ENCODE data around the gene MYBPC2. TPM values are rescaled to one million over a fixed set of nuclear protein-coding genes. Genes with fewer than 3 reads are reported as not detected.
A peak's percentile ranks its signal among the peaks of the same experiment; 100 is the strongest.

The MYBPC2 gene
- total RNA-seq, 1 donor from 2014 or later = not detected

DNA sequence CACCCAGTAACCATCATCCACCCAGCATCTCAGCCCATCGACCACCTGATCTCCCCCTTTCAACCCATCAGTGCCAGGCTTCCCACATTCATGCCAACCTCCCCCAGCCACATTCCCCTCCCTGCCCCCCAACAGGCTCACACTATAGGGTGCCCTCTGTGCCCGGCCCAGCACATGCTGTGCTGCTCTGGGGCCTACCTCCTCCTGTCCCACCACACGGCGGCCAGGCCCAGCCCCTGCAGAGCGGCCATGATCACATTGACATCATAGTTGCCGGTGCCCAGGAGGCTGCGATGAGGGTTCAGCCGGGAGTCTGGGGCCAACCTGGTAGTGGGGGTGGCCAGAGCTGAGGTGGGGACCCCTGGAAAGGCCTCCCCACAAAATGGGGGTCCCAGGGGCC, 74.7 kb downstream of the MYBPC2 start:
- Mint-ChIP-seq H3K4me1 (ENCODE audit: unreplicated experiment) (peaks cover 21% of the 10 kb centered on the region), H3K27me3 (ENCODE audit: unreplicated experiment) (no peaks in the 10 kb centered on the region), H3K9me3 (ENCODE audit: unreplicated experiment) (no peaks in the 10 kb centered on the region), H3K36me3 (ENCODE audit: unreplicated experiment) (peaks cover 3% of the 10 kb centered on the region), H3K27ac (ENCODE audit: unreplicated experiment) (no peak overlapping the region), H3K4me3 (ENCODE audit: unreplicated experiment) (no peak overlapping the region)
- TF ChIP-seq, protein P1, sequence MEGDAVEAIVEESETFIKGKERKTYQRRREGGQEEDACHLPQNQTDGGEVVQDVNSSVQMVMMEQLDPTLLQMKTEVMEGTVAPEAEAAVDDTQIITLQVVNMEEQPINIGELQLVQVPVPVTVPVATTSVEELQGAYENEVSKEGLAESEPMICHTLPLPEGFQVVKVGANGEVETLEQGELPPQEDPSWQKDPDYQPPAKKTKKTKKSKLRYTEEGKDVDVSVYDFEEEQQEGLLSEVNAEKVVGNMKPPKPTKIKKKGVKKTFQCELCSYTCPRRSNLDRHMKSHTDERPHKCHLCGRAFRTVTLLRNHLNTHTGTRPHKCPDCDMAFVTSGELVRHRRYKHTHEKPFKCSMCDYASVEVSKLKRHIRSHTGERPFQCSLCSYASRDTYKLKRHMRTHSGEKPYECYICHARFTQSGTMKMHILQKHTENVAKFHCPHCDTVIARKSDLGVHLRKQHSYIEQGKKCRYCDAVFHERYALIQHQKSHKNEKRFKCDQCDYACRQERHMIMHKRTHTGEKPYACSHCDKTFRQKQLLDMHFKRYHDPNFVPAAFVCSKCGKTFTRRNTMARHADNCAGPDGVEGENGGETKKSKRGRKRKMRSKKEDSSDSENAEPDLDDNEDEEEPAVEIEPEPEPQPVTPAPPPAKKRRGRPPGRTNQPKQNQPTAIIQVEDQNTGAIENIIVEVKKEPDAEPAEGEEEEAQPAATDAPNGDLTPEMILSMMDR (IDR thresholded peaks at IDR 0.05) = no peak
- DNase-seq (ENCODE audit: extremely low spot score, unreplicated experiment) = no peak

DNA sequence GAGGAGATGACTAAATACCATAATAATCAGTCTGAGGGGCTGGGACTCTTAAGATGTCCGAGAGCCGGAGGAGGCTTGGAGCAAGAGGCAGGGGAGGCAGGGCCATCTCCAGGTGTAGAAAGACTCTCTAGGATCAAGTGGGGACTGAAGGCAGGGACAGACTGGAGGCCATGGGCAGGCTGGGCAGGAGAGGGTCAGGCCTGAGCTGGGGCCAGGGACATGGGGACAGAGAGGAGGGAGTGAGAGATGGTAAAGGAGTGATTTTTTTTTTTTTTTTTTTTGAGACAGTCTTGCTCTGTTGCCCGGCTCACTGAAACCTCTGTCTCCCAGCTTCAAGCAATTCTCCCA, 76.1 kb downstream of the MYBPC2 start:
- Mint-ChIP-seq H3K9me3 (ENCODE audit: unreplicated experiment) (no peaks in the 10 kb centered on the region), H3K27ac (ENCODE audit: unreplicated experiment) (no peak overlapping the region), H3K4me3 (ENCODE audit: unreplicated experiment) (peak overlapping the region; percentile 19), H3K36me3 (ENCODE audit: unreplicated experiment) (peaks cover 3% of the 10 kb centered on the region), H3K27me3 (ENCODE audit: unreplicated experiment) (no peaks in the 10 kb centered on the region), H3K4me1 (ENCODE audit: unreplicated experiment) (peaks cover 21% of the 10 kb centered on the region)
- TF ChIP-seq, protein P1 (IDR thresholded peaks at IDR 0.05) = no peak
- no peak for DNase-seq (ENCODE audit: extremely low spot score, unreplicated experiment)

DNA sequence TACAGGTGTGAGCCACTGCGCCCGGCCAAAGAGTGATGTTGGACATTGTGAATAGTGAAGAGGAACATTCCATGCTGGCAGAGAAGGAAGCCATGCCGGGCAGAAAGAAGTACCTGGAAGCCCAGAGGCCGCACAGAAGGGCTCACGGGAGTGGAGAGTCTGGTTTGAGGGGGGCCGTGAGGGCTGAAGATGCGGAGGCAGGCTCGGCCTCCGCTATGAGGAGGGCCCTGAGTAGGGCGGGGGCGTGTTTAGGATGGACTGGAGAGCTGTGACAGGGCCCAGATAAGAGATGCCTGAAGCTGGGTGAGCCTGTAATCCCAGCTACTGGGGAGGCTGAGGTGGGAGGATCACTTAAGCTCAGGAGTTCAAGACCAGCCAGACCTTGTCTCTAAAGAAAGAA, 76.7 kb downstream of the MYBPC2 start:
- Mint-ChIP-seq H3K4me3 (ENCODE audit: unreplicated experiment) (peak overlapping the region; percentile 97), H3K9me3 (ENCODE audit: unreplicated experiment) (no peaks in the 10 kb centered on the region), H3K27ac (ENCODE audit: unreplicated experiment) (no peak overlapping the region), H3K4me1 (ENCODE audit: unreplicated experiment) (peaks cover 21% of the 10 kb centered on the region), H3K36me3 (ENCODE audit: unreplicated experiment) (peaks cover 3% of the 10 kb centered on the region), H3K27me3 (ENCODE audit: unreplicated experiment) (no peaks in the 10 kb centered on the region)
- TF ChIP-seq, protein P1 (IDR thresholded peaks at IDR 0.05) = no peak
- DNase-seq (ENCODE audit: extremely low spot score, unreplicated experiment) = no peak

DNA sequence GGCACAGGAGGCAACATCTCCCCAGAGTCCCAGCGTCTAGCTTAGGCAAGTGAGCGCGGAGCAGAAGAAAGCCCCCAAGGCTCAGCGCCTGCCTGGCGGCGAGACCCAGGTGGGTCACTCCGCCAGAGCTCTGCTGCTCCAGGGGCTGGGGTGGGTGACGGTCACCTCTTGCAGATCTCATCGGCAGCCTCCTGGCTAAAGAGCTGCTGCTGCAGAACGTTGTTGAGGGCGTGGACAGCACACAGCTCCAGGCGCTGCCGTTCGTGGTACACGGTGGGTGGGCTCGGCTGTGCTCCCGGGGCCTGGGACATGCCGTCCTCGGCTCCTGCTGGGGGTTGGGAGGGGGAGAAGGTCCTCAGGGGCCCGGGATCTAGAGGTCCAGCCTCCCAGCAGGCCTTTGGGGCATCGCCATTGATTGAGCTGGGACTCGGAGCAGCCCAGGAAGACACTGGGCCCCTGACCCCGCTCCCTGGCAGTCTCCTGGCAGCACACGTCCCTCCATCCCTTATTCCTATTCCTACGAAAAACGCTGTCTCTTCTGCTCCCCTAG, 77.5 kb downstream of the MYBPC2 start:
- Mint-ChIP-seq H3K4me1 (ENCODE audit: unreplicated experiment) (peaks cover 21% of the 10 kb centered on the region), H3K4me3 (ENCODE audit: unreplicated experiment) (peak overlapping the region; percentile 97)

DNA sequence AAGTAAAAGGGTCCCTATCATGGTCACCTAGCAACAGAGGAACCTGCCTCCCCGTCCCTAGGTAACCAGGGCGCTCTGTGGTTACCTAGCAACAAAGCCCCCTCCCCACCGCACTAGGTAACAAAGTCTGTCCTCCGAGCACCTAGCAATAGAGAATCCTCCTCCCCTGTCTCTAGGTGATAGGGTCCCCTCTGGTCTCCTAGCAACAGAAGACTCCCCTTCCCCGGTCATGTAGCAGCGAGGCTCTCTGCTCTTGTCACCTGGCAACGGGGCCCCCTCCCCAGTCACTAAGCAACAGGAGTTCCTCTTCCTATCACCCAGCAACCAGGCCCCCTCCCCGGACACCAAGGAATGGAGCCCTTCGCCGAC, 78.0 kb downstream of the MYBPC2 start:
- Mint-ChIP-seq H3K36me3 (ENCODE audit: unreplicated experiment) (peaks cover under 1% of the 10 kb centered on the region), H3K4me3 (ENCODE audit: unreplicated experiment) (peak overlapping the region; percentile 97), H3K27ac (ENCODE audit: unreplicated experiment) (peak overlapping the region; percentile 99), H3K4me1 (ENCODE audit: unreplicated experiment) (peaks cover 21% of the 10 kb centered on the region), H3K9me3 (ENCODE audit: unreplicated experiment) (no peaks in the 10 kb centered on the region), H3K27me3 (ENCODE audit: unreplicated experiment) (no peaks in the 10 kb centered on the region)
- no peak for DNase-seq (ENCODE audit: extremely low spot score, unreplicated experiment)
- TF ChIP-seq, protein P1 (IDR thresholded peaks at IDR 0.05) = no peak

More for the DNA sequence above, 77.5 kb downstream of the MYBPC2 start:
- Mint-ChIP-seq H3K27me3 (ENCODE audit: unreplicated experiment) (no peaks in the 10 kb centered on the region), H3K36me3 (ENCODE audit: unreplicated experiment) (peaks cover 3% of the 10 kb centered on the region), H3K27ac (ENCODE audit: unreplicated experiment) (peak overlapping the region; percentile 99), H3K9me3 (ENCODE audit: unreplicated experiment) (no peaks in the 10 kb centered on the region)
- no peak for DNase-seq (ENCODE audit: extremely low spot score, unreplicated experiment)
- TF ChIP-seq, protein P1 (IDR thresholded peaks at IDR 0.05) = no peak
